Chondrocyte (in vitro differentiated cells): Measurements from ENCODE around the gene DGKD. TPM values are rescaled to one million over a fixed set of nuclear protein-coding genes. Genes with fewer than 3 reads are reported as not detected.

Experiments used
- DNase-seq: peaks from one replicate; pipeline ENCODE4 v3.0.0; 2021; ENCODE audit warnings: mixed read lengths, low spot score
- H3K27ac Mint-ChIP-seq: one replicate; pipeline ENCODE4 v1.8.0; 2021; ENCODE audit warnings: mild to moderate bottlenecking, moderate library complexity, mixed read lengths; ENCODE audit not compliant: unreplicated experiment
- H3K27me3 Mint-ChIP-seq: 2 replicates; pipeline ENCODE4 v1.8.0; 2021; ENCODE audit warnings: low read depth, mixed read lengths
- H3K36me3 Mint-ChIP-seq: 2 replicates; pipeline ENCODE4 v1.8.0; 2021; ENCODE audit warnings: low read depth, mixed read lengths
- H3K4me1 Mint-ChIP-seq: 2 replicates; pipeline ENCODE4 v1.8.0; 2021; ENCODE audit warnings: low read depth, mild to moderate bottlenecking, mixed read lengths
- H3K4me3 Mint-ChIP-seq: one replicate; pipeline ENCODE4 v1.8.0; 2021; ENCODE audit warnings: mild to moderate bottlenecking, moderate library complexity, mixed read lengths; ENCODE audit not compliant: unreplicated experiment
- H3K9me3 Mint-ChIP-seq: 2 replicates; pipeline ENCODE4 v1.8.0; 2021; ENCODE audit warnings: low read depth, mixed read lengths
- total RNA-seq: library from RNA; stranded (reverse); gene quantifications from 3 replicates; pipeline ENCODE4 v1.2.1, GENCODE V29; 2021
- TF ChIP-seq, protein P1 (sequence below): fragments of 200-600 bp; sonication (generic); IDR thresholded peaks from 2 replicates; pipeline ENCODE4 v1.5.0; 2021; ENCODE audit warnings: antibody characterized with exemption, mild to moderate bottlenecking, moderate library complexity

The DGKD gene
- total RNA-seq, 1 donor from 2014 or later = 66.3 TPM

DNA sequence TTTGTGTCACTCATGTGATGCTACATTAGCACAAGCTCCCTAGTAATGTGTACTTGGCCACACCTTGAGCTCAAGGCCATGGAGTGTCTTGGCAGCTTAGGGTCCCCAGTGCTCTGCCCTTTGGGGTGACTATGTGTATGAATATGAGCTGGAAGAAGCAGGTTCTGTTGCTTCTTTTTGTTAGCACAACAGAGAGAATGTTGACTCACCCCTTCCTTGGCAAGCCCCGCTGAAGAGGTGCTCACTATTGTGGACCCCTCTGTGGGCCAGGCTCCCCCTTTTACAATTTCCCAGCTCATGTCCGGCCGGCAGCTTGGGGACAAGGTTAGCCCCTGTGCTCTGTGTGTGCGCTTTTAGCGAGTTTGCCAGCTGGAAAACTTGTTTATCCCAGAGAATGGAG lies 48.1 kb downstream of the DGKD start:
- Mint-ChIP-seq H3K27ac (no peak overlapping the region), H3K27me3 (no peaks in the 10 kb centered on the region), H3K36me3 (peaks cover 18% of the 10 kb centered on the region), H3K9me3 (peaks cover 4% of the 10 kb centered on the region), H3K4me1 (peaks cover 40% of the 10 kb centered on the region), H3K4me3 (no peak overlapping the region)
- no peak for DNase-seq
- TF ChIP-seq, protein P1, sequence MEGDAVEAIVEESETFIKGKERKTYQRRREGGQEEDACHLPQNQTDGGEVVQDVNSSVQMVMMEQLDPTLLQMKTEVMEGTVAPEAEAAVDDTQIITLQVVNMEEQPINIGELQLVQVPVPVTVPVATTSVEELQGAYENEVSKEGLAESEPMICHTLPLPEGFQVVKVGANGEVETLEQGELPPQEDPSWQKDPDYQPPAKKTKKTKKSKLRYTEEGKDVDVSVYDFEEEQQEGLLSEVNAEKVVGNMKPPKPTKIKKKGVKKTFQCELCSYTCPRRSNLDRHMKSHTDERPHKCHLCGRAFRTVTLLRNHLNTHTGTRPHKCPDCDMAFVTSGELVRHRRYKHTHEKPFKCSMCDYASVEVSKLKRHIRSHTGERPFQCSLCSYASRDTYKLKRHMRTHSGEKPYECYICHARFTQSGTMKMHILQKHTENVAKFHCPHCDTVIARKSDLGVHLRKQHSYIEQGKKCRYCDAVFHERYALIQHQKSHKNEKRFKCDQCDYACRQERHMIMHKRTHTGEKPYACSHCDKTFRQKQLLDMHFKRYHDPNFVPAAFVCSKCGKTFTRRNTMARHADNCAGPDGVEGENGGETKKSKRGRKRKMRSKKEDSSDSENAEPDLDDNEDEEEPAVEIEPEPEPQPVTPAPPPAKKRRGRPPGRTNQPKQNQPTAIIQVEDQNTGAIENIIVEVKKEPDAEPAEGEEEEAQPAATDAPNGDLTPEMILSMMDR = no peak

DNA sequence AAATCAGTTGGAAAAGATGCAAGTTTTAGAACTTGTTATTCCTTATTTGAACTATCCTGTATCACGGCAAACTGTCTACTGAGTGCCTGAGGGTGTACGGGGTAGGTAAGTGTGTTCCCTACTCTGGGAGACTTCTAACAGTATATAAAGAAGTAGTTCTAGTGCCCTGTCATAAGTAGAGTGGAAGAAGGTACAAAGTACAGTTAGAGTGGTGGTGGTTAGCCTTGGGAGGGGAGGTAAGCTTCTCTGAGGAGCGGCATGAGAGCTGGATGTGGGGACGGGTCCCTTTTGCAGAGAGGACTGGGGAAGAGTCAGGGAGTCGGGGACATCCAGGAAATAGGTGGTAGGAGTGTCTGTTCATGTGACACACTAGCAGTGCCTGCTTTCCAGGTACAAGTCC lies 48.5 kb downstream of the DGKD start:
- TF ChIP-seq, protein P1 = no peak

DNA sequence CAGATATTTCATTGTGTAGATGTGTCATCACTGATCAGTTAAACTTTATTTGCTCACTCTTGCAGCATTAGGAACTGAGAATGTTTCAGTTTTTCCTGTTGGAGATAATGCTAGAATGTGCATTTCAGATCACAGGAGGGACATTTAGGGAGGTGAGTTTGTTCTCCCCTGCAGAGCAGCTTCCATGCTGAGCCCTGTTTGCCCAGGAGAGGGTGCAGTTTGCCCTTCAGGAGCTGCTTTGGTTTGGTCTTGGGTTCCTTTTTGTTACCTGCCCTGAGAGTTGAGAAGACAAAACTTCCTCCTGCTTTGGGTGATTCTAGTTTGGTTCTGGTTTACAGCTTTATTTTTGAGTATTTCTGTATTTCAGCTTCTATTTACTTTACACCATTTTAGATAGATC lies 49.9 kb downstream of the DGKD start:
- Mint-ChIP-seq H3K4me3 (no peak overlapping the region), H3K27ac (no peak overlapping the region), H3K4me1 (peaks cover 58% of the 10 kb centered on the region), H3K27me3 (no peaks in the 10 kb centered on the region), H3K36me3 (peaks cover 13% of the 10 kb centered on the region), H3K9me3 (peaks cover 4% of the 10 kb centered on the region)
- TF ChIP-seq, protein P1 = peak; percentile 80
- DNase-seq = no peak

More for the DNA sequence above, 48.5 kb downstream of the DGKD start:
- H3K27ac Mint-ChIP-seq = no peak overlapping the region
- no peak for DNase-seq
- H3K27me3 Mint-ChIP-seq = no peaks in the 10 kb centered on the region
- no peak overlapping the region for H3K4me3 Mint-ChIP-seq
- H3K9me3 Mint-ChIP-seq = peaks cover 4% of the 10 kb centered on the region
- H3K36me3 Mint-ChIP-seq = peaks cover 16% of the 10 kb centered on the region
- H3K4me1 Mint-ChIP-seq = peaks cover 44% of the 10 kb centered on the region

DNA sequence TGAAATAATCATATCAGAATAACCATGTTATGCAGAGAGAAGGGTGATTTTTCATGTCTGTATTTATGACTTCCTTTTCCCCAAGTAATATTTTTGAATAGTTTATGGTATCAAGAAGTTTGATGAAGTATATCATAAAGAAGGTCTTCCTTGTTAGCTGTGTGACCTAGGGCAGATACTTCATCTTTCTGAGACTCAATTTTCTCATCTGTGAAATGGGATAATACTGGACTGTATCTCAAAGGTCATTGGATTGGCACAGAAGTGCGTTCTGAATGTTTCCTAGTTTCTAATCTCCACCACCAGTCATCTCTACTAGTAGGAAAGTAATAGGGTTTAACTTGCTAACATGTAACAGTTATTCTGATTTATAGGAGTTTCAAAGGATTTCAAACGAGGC lies 52.6 kb downstream of the DGKD start:
- H3K27me3 Mint-ChIP-seq = no peaks in the 10 kb centered on the region
- no peak overlapping the region for H3K4me3 Mint-ChIP-seq
- peaks cover 13% of the 10 kb centered on the region for H3K36me3 Mint-ChIP-seq
- H3K4me1 Mint-ChIP-seq = peaks cover 65% of the 10 kb centered on the region
- H3K9me3 Mint-ChIP-seq = peaks cover 17% of the 10 kb centered on the region
- H3K27ac Mint-ChIP-seq = peak overlapping the region; percentile 85
- TF ChIP-seq, protein P1 = no peak
- no peak for DNase-seq

DNA sequence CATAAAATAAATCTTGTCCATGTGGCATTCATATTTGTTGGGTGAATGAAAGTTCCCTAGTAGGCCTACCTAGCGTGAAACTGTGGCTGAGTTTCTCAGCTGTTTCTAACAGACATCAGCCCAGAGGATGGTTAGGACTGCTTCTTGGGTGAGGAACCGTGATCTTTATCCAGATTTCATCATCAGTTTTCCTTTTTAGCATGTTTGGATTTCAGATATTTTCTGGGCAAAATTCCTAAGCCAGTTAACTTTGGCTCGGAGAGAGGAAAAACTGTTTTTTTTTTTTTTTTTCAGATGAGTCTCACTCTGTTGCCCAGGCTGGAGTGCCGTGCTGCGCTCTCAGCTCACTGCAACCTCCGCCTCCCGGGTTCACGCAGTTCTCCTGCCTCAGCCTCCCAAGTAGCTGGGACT lies 53.5 kb downstream of the DGKD start:
- Mint-ChIP-seq H3K27ac (peak overlapping the region; percentile 85), H3K4me1 (peaks cover 67% of the 10 kb centered on the region), H3K36me3 (peaks cover 13% of the 10 kb centered on the region), H3K9me3 (peaks cover 25% of the 10 kb centered on the region), H3K27me3 (no peaks in the 10 kb centered on the region), H3K4me3 (no peak overlapping the region)
- no peak for DNase-seq
- TF ChIP-seq, protein P1 = no peak
